ENCODE data around the gene DCBLD1.

The DCBLD1 gene

GRCh38 chr6:117491916-117492315 is 9.4 kb downstream of the DCBLD1 start:
- TF ChIP-seq POLR2A (IDR thresholded peaks at IDR 0.05; ENCODE audit: low read depth, low read length): no peak
- FAIRE-seq: no peak
- no peak for DNase-seq (ENCODE audit: insufficient read length)

- FAIRE-seq: no peak
- TF ChIP-seq POLR2AphosphoS5 (IDR thresholded peaks at IDR 0.05; ENCODE audit: low read depth, low read length) (no peak), TAF1 (IDR thresholded peaks at IDR 0.05; ENCODE audit: borderline replicate concordance, low read depth, low read length) (no peak), POLR2A (IDR thresholded peaks at IDR 0.05; ENCODE audit: low read depth, low read length) (no peak)
These were observed 11.0 kb downstream of the DCBLD1 start for GRCh38 chr6:117493470-117493869.

GRCh38 chr6:117494283-117494682 is 11.8 kb downstream of the DCBLD1 start:
- TF ChIP-seq TAF1 (IDR thresholded peaks at IDR 0.05; ENCODE audit: borderline replicate concordance, low read depth, low read length): no peak
- TF ChIP-seq POLR2A (IDR thresholded peaks at IDR 0.05; ENCODE audit: low read depth, low read length): no peak
- no peak for TF ChIP-seq POLR2AphosphoS5 (IDR thresholded peaks at IDR 0.05; ENCODE audit: low read depth, low read length)
- FAIRE-seq: peak; percentile 53
- DNase-seq (ENCODE audit: insufficient read length): no peak

More at GRCh38 chr6:117493470-117493869, 11.0 kb downstream of the DCBLD1 start:
- no peak for DNase-seq (ENCODE audit: insufficient read length)

- DNase-seq (ENCODE audit: insufficient read length) (no peak), FAIRE-seq (no peak)
- TF ChIP-seq POLR2A (IDR thresholded peaks at IDR 0.05; ENCODE audit: low read depth, low read length) (no peak), POLR2AphosphoS5 (IDR thresholded peaks at IDR 0.05; ENCODE audit: low read depth, low read length) (no peak), TAF1 (IDR thresholded peaks at IDR 0.05; ENCODE audit: borderline replicate concordance, low read depth, low read length) (no peak)
These were observed 12.3 kb downstream of the DCBLD1 start for GRCh38 chr6:117494694-117495318.

- no peak for FAIRE-seq
- DNase-seq (ENCODE audit: insufficient read length): no peak
- no peak for TF ChIP-seq TAF1 (IDR thresholded peaks at IDR 0.05; ENCODE audit: borderline replicate concordance, low read depth, low read length)
- TF ChIP-seq POLR2A (IDR thresholded peaks at IDR 0.05; ENCODE audit: low read depth, low read length): no peak
- TF ChIP-seq POLR2AphosphoS5 (IDR thresholded peaks at IDR 0.05; ENCODE audit: low read depth, low read length): no peak
These were observed 13.0 kb downstream of the DCBLD1 start for GRCh38 chr6:117495425-117495824.

- FAIRE-seq: no peak
These were observed 13.4 kb downstream of the DCBLD1 start for GRCh38 chr6:117495869-117496268.

GRCh38 chr6:117496383-117496990 is 14.0 kb downstream of the DCBLD1 start:
- TF ChIP-seq POLR2AphosphoS5 (IDR thresholded peaks at IDR 0.05; ENCODE audit: low read depth, low read length) (no peak), TAF1 (IDR thresholded peaks at IDR 0.05; ENCODE audit: borderline replicate concordance, low read depth, low read length) (no peak), POLR2A (IDR thresholded peaks at IDR 0.05; ENCODE audit: low read depth, low read length) (no peak)
- FAIRE-seq: no peak
- DNase-seq (ENCODE audit: insufficient read length): no peak

More at GRCh38 chr6:117495869-117496268, 13.4 kb downstream of the DCBLD1 start:
- no peak for DNase-seq (ENCODE audit: insufficient read length)
- no peak for TF ChIP-seq POLR2A (IDR thresholded peaks at IDR 0.05; ENCODE audit: low read depth, low read length)
- TF ChIP-seq POLR2AphosphoS5 (IDR thresholded peaks at IDR 0.05; ENCODE audit: low read depth, low read length): no peak
- no peak for TF ChIP-seq TAF1 (IDR thresholded peaks at IDR 0.05; ENCODE audit: borderline replicate concordance, low read depth, low read length)

GRCh38 chr6:117497237-117497636 is 14.8 kb downstream of the DCBLD1 start:
- no peak for DNase-seq (ENCODE audit: insufficient read length)
- FAIRE-seq: no peak
- TF ChIP-seq POLR2A (IDR thresholded peaks at IDR 0.05; ENCODE audit: low read depth, low read length) (no peak), TAF1 (IDR thresholded peaks at IDR 0.05; ENCODE audit: borderline replicate concordance, low read depth, low read length) (no peak), POLR2AphosphoS5 (IDR thresholded peaks at IDR 0.05; ENCODE audit: low read depth, low read length) (no peak)

- no peak for TF ChIP-seq POLR2A (IDR thresholded peaks at IDR 0.05; ENCODE audit: low read depth, low read length)
- TF ChIP-seq TAF1 (IDR thresholded peaks at IDR 0.05; ENCODE audit: borderline replicate concordance, low read depth, low read length): no peak
- no peak for TF ChIP-seq POLR2AphosphoS5 (IDR thresholded peaks at IDR 0.05; ENCODE audit: low read depth, low read length)
- peak; percentile 54 for FAIRE-seq
- no peak for DNase-seq (ENCODE audit: insufficient read length)
These were observed 15.7 kb downstream of the DCBLD1 start for GRCh38 chr6:117498159-117498558.

- DNase-seq (ENCODE audit: insufficient read length) (no peak), FAIRE-seq (no peak)
- TF ChIP-seq POLR2AphosphoS5 (IDR thresholded peaks at IDR 0.05; ENCODE audit: low read depth, low read length): no peak
- TF ChIP-seq TAF1 (IDR thresholded peaks at IDR 0.05; ENCODE audit: borderline replicate concordance, low read depth, low read length): no peak
- no peak for TF ChIP-seq POLR2A (IDR thresholded peaks at IDR 0.05; ENCODE audit: low read depth, low read length)
These were observed 19.2 kb downstream of the DCBLD1 start for GRCh38 chr6:117501722-117502121.

GRCh38 chr6:117502580-117502979 is 20.1 kb downstream of the DCBLD1 start:
- no peak for FAIRE-seq
- TF ChIP-seq TAF1 (IDR thresholded peaks at IDR 0.05; ENCODE audit: borderline replicate concordance, low read depth, low read length) (no peak), POLR2AphosphoS5 (IDR thresholded peaks at IDR 0.05; ENCODE audit: low read depth, low read length) (no peak), POLR2A (IDR thresholded peaks at IDR 0.05; ENCODE audit: low read depth, low read length) (no peak)
- DNase-seq (ENCODE audit: insufficient read length): no peak

GRCh38 chr6:117503211-117503610 is 20.7 kb downstream of the DCBLD1 start:
- DNase-seq (ENCODE audit: insufficient read length): no peak
- TF ChIP-seq TAF1 (IDR thresholded peaks at IDR 0.05; ENCODE audit: borderline replicate concordance, low read depth, low read length): no peak
- no peak for TF ChIP-seq POLR2A (IDR thresholded peaks at IDR 0.05; ENCODE audit: low read depth, low read length)
- TF ChIP-seq POLR2AphosphoS5 (IDR thresholded peaks at IDR 0.05; ENCODE audit: low read depth, low read length): no peak
- no peak for FAIRE-seq

Data from GM12892 (cell line).